ENCODE measurements around the gene SLC49A4.

The SLC49A4 gene

GRCh38 chr3:122893282-122893681, 98.4 kb downstream of the SLC49A4 start:
- H3K27ac ChIP-seq, result no peak overlapping the region
- TF ChIP-seq CTCF (conservative IDR thresholded peaks at IDR 0.05), result no peak

- no peak for TF ChIP-seq CTCF (conservative IDR thresholded peaks at IDR 0.05)
- H3K27ac ChIP-seq, result no peak overlapping the region
These were observed 99.1 kb downstream of the SLC49A4 start for GRCh38 chr3:122893754-122894668.

- no peak overlapping the region for H3K27ac ChIP-seq
- no peak for TF ChIP-seq CTCF (conservative IDR thresholded peaks at IDR 0.05)
These were observed 103.4 kb downstream of the SLC49A4 start for GRCh38 chr3:122898298-122898697.

GRCh38 chr3:122902326-122902725, 107.5 kb downstream of the SLC49A4 start:
- no peak for TF ChIP-seq CTCF (conservative IDR thresholded peaks at IDR 0.05)
- no peak overlapping the region for H3K27ac ChIP-seq

- no peak overlapping the region for H3K27ac ChIP-seq
- TF ChIP-seq CTCF (conservative IDR thresholded peaks at IDR 0.05), result no peak
These were observed 108.3 kb downstream of the SLC49A4 start for GRCh38 chr3:122903171-122903570.

- no peak overlapping the region for H3K27ac ChIP-seq
- TF ChIP-seq CTCF (conservative IDR thresholded peaks at IDR 0.05), result no peak
These were observed 112.6 kb downstream of the SLC49A4 start for GRCh38 chr3:122907471-122907870.

- TF ChIP-seq CTCF (conservative IDR thresholded peaks at IDR 0.05), result no peak
- no peak overlapping the region for H3K27ac ChIP-seq
These were observed 113.4 kb downstream of the SLC49A4 start for GRCh38 chr3:122908251-122908650.

Measured in VCaP (cell line).